Midbrain (tissue), 1 donor: ENCODE data around the gene CD84.
"Not testable (repeated sequence)": the region's sequence is repeated elsewhere in the genome, so short reads cannot be mapped to it uniquely, and the experiment has no call there.

Source experiments
- DNase-seq: peaks from one replicate; lab custom pipeline; 2025; lab: John Stamatoyannopoulos, UW

CD84 gene

DNA sequence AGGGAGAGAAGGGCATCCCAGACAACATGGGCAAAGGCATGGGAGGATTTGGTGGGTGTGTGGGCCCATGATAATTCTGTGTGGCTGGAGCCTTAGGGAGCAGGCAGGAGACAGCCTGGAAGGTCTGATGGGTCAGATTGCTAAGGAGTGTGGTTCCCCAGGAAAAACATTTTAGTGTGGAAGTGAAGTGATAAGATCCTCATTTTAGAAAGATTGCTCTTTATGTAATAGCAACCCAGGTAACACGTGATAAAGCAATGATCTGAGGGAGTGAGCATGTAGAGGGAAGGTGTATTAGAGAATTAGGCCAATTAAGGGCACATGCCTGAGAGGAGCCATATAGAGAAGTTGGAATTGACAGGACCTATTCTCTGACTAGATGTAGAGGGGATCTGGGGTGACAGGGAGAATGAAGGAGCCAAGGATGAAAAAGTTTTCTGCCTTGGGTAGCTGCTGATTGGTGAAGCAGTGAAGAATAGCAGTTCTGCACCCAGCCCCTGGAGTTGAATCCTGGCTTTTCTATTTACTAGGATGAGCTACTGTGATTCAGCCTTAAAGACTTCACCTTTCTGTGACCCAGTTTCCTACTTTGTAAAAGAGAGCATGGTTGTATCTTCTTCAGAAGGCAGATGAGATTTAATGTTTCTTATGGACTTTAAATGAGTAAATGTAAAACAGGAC lies 37.5 kb downstream of the CD84 start:
- DNase-seq, result no peak

DNA sequence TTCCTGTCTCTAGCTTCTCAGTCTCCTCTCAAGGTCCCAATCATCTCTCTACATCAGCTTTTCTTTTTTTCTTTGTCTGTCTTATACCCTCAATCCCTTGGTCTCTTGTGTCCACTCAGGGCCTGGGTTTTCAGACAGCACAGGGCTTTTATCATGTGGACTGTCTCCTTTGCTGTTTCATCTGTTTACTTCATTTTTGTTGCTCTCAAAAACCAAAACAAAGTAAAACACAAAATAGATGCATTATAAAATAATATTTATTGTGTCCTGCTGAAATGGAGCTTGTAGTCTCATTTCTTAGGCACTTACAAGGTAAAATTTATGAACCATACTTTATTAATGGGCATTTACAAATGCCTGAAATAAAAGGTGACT lies 38.5 kb downstream of the CD84 start:
- no peak for DNase-seq

DNA sequence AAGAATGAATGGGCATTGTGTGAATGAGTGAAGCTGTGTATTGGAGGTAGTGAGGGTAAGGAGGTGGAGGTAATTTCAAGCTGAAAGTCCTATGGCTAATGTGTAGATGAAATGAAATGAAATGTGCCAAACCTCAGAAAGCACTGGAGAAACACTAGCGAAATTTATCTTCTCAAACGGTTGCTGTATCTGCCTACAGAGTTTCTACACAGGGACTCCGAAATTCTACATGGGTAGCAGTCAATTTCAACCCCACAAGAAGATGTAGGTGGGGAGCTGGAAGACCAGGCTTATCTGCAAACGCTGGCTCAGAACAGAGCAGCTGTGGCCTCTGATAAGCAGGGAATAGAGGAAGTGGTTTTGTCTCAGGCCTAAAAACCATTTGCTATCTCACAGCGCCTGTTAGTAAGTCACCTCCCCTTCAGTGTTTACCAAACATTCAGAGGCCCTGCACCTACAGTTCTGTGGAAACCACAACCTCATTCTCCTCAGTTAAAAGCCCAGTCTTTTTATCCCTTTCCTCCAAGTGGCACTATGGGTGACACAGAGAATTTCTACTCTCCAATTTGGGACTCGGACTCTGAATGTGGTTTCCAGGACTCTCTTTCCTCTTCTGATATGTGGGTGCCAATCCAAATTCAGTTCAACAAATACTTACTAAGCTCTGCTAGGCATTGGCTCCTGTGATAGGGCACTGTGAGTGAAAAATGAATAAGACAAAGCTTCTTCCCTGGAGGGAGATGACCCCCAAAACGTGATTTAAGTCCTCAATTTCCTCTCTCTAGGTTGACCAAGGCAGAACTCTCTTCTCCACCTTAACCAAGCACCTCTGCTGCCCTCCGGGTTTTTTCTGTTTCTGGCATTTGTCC lies 39.1 kb downstream of the CD84 start:
- DNase-seq, result no peak

DNA sequence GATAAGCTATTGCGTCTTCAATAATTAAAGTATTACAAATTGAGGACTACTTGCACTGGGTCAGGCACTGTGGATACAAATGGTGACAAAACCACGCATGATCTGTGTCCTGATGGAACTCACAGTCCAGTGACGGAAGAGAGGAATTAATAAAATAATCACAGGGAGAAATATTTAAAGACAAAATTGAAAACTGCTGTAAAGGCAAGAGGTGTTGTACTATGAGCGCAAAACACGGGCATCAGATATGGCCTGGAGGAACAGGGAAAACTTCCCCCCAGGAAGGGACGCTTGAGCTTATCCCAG lies 39.7 kb downstream of the CD84 start:
- no peak for DNase-seq

DNA sequence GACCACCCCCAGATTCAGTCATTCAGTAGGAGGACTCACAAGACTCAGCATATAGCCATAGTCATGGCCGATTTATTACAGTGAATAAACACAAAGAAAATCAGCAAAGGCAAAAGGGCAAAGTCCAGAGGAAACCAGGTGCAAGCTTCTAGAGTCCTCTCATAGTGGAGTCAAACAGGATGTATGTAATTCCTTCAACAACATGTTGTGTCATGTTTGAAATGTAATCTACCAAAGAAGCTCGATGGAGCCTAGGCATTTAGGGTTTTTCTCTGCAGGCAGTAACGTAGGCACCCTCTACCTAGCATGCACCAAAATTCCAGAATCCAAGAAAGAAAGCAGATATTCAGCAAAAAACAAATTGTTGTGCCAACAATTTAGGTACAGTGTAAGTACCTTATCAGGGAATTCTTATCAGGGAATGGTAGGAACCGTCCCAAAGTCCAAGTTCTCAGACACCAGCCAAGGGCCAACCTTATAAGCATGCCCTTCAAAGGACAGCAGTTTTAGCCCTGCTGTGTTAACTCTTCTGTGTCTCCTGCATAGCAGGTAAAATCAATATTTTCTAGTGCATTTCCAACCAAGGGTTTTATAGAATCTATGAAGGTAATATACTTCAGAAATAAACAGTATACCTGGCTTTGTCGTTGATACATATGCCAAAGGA lies 40.2 kb downstream of the CD84 start:
- DNase-seq, result no peak

DNA sequence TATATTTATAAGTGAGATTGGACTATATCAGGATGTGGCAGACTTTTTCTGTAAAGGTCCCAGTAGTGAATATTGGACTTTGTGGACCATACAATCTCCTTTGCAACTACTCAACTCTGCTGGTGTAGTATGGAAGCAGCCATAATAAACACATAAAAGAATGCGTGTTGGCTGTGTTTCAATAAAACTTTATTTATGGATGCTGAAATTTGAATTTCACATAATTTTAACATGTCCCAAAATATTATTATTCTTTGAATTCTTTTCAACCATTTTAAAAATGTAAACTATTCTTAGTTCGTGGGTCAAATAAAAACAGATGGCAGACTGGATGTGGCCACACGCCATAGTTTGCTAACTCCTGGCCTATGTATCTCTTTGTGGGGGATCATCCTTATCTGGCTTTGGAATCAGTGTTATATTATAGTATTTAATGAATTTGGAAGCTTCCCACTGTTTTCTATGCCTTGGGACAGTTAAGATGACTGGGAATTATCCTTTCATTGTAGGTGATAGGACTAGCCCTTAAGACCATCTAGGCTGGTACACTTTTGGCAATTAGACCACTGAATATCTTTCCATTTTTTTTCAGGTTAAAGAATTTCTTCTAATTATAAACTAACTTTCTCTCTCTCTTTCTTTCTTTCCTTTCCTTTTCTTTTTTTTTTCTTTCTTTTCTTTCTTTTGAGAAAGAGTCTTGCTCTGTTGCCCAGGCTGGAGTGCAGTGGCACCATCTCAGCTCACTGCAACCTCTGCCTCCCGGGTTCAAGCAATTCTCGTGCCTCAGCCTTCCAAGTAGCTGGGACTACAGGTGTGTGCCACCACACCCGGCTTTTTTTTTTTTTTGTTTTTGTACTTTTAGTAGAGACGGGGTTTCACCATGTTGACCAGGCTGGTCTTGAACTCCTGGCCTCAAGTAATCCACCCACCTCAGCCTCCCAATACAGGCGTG lies 41.3 kb downstream of the CD84 start:
- no peak for DNase-seq

DNA sequence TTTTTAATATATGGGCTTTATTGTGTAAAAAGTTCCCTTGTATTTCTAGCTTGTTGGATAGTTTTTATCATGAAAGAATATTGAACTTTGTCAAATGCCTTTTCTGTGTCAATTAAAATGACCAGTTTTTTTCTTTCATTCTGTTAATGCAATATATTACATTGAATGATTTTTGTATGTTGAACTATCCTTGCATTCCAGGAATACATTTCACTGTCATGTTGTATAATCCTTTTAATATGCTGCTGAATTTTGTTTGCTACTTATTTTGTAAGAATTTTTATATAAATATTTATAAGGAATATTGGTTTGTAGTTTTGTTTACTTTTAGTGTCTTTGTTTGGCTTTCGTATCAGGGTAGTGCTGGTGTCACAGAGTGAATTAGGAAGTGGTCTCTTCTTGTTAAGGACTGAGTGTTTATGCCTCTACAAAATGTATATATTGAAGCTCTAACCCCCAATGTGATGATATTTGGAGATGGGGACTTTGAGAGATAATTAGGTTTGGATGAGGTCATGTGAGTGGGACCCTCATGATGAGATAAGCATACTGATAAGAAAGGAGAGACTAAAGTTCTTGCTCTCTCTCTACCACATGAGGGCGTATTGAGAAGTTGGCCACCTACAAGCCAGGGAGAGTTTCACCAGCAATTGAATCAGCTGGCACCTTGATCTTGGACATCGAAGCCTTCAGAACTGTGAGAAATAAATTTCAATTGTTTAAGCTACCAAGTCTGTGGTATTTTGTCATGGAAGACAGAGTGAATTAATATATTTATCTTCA lies 44.3 kb downstream of the CD84 start:
- DNase-seq, result no peak

DNA sequence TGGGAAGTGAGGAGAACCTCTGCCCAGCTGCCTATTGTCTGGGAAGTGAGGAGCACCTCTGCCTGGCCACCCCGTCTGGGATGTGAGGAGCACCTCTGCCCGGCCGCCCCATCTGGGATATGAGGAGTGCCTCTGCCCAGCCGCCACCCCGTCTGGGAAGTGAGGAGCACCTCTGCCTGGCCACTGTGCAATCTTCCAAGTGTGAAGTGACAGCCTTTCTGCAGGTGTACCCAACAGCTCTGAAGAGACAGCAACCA lies 46.8 kb downstream of the CD84 start:
- DNase-seq, result not testable (repeated sequence)

DNA sequence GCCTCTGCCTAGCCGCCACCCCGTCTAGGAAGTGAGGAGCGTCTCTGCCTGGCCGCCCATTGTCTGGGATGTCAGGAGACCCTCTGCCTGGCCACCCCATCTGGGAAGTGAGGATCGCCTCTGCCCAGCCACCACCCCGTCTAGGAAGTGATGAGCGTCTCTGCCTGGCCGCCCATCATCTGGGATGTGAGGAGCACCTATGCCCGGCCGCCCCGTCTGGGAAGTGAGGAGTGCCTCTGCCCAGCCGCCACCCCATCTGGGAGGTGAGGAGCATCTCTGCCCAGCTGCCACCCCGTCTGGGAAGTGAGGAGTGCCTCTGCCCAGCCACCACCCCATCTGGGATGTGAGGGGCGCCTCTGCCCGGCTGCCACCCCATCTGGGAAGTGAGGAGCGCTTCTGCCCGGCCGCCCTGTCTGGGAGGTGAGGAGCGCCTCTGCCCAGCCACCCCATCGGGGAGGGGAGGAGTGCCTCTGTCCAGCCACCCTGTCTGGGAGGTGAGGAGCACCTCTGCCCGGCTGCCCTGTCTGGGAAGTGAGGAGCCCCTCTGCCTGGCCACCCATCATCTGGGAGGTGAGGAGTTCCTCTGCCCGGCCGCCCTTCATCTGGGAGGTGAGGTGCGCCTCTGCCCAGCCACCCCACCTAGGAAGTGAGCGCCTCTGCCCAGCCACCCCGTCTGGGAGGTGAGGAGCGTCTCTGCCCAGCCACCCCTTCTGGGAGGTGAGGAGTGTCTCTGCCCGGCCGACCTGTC lies 47.3 kb downstream of the CD84 start:
- not testable (repeated sequence) for DNase-seq

DNA sequence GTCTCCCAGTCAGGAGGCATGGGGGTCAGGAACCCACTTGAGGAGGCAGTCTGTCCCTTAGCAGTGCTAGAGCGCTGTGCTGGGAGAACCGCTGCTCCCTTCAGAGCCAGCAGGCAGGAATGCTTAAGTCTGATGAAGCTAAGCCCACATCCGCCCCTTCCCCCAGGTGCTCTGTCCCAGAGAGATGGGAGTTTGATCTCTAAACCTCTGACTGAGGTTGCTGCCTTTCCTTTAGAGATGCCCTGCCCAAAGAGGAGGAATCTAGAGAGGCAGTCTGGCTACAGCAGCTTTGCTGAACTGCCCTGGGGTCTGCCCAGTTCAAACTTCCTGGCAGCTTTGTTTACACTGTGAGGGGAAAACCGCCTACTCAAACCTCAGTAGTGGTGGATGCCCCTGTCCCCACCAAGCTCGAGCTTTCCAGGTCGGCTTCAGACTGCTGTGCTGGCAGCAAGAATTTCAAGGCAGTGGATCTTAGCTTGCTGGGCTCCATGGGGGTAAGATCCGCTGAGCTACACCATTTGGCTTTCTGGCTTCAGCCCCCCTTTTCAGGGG lies 49.8 kb downstream of the CD84 start:
- not testable (repeated sequence) for DNase-seq

DNA sequence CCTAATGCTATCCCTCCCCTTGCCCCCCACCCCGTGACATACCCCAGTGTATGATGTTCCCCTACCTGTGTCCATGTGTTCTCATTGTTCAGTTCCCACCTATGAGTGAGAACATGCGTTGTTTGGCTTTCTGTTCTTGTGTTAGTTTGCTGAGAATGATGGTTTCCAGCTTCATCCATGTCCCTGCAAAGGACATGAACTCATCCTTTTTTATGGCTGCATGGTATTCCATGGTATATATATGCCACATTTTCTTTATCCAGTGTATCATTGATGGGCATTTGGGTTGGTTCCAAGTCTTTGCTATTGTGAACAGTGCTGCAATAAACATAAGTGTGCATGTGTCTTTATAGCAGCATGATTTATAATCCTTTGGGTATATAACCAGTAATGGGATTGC lies 55.5 kb downstream of the CD84 start:
- not testable (repeated sequence) for DNase-seq

DNA sequence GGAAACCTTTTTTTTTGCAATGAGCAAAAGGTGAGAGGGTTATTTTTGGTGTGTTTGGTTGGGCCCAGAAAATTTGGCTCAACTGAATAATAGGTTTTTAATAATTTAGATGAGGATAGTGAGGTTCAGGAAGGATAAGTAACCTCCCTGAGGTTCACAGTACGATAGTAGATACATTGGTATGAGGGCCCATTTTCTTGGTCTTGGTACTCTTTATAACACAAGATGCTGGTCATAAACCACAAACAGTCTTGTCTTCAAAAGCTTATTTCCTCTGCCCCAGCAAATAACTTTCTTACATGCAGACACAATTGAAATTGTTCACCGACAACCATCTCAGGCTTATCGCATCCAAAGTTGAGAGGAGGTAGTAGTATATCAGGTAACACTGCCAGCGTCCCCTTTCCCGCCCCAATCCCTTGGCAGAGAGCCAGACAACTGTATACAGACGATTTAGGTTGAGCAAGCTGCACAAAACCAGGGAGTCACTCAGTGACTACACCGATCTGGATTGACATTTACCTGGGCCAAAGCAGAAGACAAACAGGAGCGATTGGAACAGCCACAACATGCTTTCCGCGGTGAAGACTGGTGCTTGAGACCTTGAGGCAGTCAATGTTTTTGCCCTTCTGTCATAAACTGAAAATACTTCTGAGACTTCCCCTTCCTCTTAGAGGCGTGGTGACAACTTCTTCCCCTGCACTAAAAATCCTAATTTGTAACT lies 56.5 kb downstream of the CD84 start, which contains the start of gene SLAMF6:
SLAMF6 (minus strand) TSS at position 634 of the 724 bp plus-strand sequence; CDS start at position 571, 63 bp downstream.
- no peak for DNase-seq

DNA sequence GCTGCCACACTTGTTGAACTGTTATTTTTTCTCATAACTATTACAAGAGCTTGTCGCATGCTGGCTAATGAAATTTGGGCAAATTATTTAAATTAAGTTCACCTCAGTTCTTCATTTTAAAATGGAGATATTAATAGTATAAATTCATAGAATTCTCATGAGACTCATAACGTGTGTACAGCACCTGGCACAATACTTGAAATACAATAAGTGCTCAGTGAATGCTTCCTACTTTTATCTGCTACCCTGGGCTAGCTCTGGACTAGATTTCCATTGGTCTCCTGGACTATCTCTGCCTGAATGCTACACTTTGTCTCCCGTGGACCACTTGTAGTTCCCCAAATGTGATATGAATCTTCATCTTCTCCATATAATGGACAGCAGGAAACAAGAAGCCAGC lies 57.2 kb downstream of the CD84 start:
- no peak for DNase-seq

DNA sequence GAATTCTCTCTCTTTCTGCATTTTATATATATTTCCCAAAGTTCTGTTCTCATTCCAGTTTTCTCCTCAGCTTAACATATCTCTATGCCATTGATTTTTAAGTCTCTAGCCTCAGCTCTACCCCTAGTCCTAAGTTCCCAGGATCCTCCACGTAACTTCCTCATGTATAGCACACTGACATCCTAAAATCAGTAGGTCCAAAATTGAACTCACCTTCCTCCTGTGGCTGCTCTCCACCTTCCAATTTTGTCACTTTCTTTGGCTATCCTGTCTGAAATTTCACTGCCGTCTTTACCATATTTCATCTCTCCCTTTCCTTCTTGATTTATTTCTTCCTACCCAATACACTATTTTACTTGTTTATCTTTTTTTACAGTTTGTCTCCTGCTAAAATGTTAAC lies 57.7 kb downstream of the CD84 start:
- no peak for DNase-seq

DNA sequence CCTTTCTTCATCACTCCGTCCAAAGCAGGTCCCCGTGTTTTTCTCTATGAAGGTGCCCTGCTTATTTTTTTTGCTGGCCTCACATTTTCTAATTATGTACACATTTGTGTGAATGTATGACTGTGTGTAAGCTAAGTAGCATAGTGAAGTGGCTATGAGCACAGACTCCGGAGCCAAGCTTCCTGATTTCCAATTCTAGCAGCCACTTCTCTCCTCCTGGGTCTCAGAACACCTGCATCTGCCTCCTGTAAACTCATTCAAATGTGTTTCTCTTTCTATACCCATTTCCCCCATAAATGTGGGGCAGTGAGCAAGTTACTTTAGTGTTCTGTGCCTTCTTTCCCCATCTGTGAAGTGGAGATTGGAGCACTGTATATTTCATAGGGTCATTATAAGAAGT lies 58.3 kb downstream of the CD84 start:
- DNase-seq, result no peak

DNA sequence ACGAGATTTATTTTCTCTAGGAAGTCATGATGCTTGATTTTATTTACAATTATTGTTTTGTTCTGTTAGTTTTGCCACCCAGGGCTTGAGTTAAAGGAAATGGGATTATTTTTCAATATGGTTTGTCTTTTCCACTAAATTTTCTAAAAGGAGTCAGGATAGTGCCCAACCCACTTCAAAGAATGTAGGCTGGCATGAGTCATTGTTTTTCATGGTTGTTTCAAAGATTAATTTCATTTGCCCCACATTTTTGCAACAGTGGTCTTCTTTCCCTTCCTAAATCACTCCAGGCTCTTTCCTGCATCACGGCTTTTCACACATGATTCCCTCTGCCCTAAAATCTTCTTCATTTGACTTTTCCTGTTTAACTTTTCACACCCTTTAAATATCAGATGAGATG lies 58.7 kb downstream of the CD84 start:
- DNase-seq, result no peak

DNA sequence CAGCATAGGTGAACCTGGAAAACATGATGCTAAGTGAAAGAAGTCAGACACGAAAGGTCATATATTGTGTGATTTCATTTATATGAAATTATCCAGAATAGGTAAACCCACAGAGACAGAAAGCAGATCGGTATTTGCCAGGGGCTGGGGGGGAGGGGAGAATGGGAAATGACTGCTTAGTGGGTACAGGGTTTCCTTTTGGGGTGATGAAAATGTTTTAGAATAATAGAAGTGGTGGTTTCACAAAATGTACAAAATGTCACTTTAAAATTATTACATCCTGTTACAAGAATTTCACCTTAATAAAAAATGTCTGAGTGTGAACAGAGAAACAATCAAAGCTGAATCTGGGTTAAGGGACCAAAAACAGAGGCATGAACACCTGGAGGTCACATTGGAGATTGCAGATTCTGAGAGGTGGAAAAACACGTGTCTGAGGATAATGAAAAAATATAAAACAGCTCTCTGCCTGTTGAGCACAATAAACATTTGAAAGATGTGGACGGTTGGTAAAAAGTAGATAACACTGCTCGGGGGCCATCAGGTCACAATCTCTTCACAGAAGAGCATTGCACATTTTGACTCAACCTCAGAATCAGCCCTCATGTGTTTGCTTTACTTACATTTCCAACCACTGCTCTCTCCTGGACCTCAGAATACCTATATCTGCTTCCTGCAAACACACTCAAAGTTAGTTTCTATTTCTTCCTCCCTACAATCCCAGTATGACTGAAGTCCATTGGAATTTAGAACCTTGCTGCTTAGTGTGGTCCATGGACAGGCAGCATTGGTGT lies 59.5 kb downstream of the CD84 start:
- no peak for DNase-seq

DNA sequence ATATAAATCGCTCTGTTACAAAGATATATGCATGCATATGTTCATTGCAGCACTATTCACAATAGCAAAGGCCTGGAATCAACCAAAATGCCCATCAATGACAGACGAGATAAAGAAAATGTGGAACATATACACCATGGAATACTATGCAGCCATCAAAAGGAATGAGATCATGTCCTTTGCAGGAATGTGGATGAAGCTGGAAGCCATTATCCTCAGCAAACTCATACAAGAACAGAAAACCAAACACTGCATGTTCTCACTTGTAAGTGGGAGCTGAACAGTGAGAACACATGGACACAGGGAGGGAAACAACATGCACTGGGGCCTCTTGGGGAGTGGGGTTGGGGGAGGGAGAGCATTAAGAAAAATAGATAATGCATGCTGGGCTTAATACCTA lies 61.8 kb downstream of the CD84 start:
- not testable (repeated sequence) for DNase-seq

DNA sequence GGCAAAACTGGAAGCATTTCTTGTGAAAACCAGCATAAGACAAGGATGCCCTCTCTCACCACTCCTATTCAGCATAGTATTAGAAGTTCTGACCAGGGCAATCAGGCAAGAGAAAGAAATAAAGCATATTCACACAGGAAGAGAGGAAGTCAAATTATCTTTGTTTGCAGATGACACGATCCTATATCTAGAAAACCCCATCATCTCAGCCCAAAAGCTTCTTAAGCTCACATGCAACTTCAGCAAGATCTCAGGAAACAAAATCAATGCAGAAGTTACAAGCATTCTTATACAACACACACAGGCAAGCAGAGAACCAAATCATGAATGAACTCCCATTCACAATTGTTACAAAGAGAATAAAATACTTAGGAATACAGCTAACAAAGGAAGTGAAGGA lies 63.4 kb downstream of the CD84 start:
- DNase-seq, result not testable (repeated sequence)
